ENCODE measurements around the gene HPX. TPM values are rescaled to one million over a fixed set of nuclear protein-coding genes. Genes with fewer than 3 reads are reported as not detected.
A peak's percentile ranks its signal among the peaks of the same experiment; 100 is the strongest.

Gene HPX
- total RNA-seq, 1 donor from 2014 or later, result 0.51 TPM

GRCh38 chr11:6458352-6459098 is 17.7 kb upstream of the HPX start:
- no peak for DNase-seq

- DNase-seq, result no peak
These were observed 17.0 kb upstream of the HPX start for GRCh38 chr11:6457581-6458320.

GRCh38 chr11:6456361-6457073 is 15.7 kb upstream of the HPX start:
- DNase-seq, result no peak

GRCh38 chr11:6455070-6455469 is 14.3 kb upstream of the HPX start:
- DNase-seq, result no peak

GRCh38 chr11:6453152-6453551 is 12.4 kb upstream of the HPX start:
- no peak for DNase-seq

GRCh38 chr11:6452219-6452618 is 11.4 kb upstream of the HPX start:
- DNase-seq, result no peak

GRCh38 chr11:6448574-6448973 is 7.8 kb upstream of the HPX start:
- no peak for DNase-seq

GRCh38 chr11:6443269-6444003 is 2.6 kb upstream of the HPX start:
- DNase-seq, result peak; percentile 74

- no peak for DNase-seq
These were observed 1.7 kb upstream of the HPX start for GRCh38 chr11:6442441-6442840.

- peak; percentile 79 for DNase-seq
These were observed 1.7 kb downstream of the HPX start for GRCh38 chr11:6438979-6439571.

GRCh38 chr11:6437993-6438392 is 2.8 kb downstream of the HPX start:
- no peak for DNase-seq

GRCh38 chr11:6437423-6437822 is 3.4 kb downstream of the HPX start:
- no peak for DNase-seq

- DNase-seq, result no peak
These were observed 6.7 kb downstream of the HPX start for GRCh38 chr11:6433998-6434660.

- no peak for DNase-seq
These were observed 8.9 kb downstream of the HPX start for GRCh38 chr11:6431861-6432260.

GRCh38 chr11:6427516-6427915 is 13.3 kb downstream of the HPX start:
- DNase-seq, result no peak

GRCh38 chr11:6420677-6421076 is 20.1 kb downstream of the HPX start:
- no peak for DNase-seq

- peak; percentile 70 for DNase-seq
These were observed 21.7 kb downstream of the HPX start, which contains the start of gene APBB1 for GRCh38 chr11:6419009-6419631. Gene APBB1 (minus strand): TSS chr11:6419094. CDS start chr11:6411347, 7,747 bp downstream.

- DNase-seq, result peak; percentile 7
These were observed 22.2 kb downstream of the HPX start for GRCh38 chr11:6418557-6419008.

GRCh38 chr11:6417907-6418556 is 22.8 kb downstream of the HPX start:
- DNase-seq, result peak; percentile 19

- no peak for DNase-seq
These were observed 25.0 kb downstream of the HPX start for GRCh38 chr11:6415797-6416196.

All from dermis blood vessel endothelial cell (primary cell).